ENCODE results near the gene PPP1R10. TPM values are rescaled to one million over a fixed set of nuclear protein-coding genes. Genes with fewer than 3 reads are reported as not detected.
"Not testable (repeated sequence)": the region's sequence is repeated elsewhere in the genome, so short reads cannot be mapped to it uniquely, and the experiment has no call there.

The PPP1R10 gene
- total RNA-seq, 2 donors from 2014 or later = 36.1 to 48.1 TPM

DNA sequence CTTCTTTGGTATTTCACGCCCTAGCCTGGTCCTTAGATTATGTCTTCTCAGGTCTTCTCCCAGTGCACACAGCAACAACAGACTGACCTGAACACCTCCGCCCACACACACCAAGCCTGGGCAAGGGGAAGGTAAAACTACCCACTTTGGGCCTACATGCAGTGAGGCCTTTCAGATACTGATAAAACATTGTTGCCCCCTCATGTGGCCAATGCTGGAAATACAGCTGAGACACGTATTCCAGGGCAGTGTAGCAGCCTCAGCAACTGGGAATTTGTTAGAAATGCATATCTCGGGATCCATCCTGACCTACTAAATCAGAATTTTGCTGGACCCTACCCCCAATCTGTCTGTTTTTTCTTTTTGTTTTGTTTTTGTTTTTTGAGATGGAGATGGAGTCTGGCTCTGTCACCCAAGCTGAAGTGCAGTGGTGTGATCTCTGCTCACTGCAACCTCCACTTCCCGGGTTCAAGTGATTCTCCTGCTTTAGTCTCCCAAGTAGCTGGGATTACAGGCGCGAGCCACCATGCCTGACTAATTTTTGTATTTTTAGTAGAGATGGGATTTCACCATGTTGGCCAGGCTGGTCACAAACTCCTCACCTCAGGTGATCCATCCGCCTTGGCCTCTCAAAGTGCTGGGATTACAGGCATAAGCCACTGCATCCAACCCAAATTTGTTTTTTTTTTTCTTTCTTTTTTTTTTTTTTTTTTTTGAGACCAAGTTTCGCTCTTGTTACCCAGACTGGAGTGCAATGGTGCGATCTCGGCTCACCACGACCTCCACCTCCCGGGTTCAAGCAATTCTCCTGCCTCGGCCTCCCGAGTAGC is 19.5 kb downstream of the PPP1R10 start:
- H3K4me3 ChIP-seq; intact Hi-C loops (cut with DNase I); H3K9me3 ChIP-seq; H3K4me1 ChIP-seq; H3K27me3 ChIP-seq: not testable (repeated sequence)
- DNase-seq (peak; percentile 85 to 93 (median 88)), ATAC-seq (peak; percentile 77)
- TF ChIP-seq, protein P1, sequence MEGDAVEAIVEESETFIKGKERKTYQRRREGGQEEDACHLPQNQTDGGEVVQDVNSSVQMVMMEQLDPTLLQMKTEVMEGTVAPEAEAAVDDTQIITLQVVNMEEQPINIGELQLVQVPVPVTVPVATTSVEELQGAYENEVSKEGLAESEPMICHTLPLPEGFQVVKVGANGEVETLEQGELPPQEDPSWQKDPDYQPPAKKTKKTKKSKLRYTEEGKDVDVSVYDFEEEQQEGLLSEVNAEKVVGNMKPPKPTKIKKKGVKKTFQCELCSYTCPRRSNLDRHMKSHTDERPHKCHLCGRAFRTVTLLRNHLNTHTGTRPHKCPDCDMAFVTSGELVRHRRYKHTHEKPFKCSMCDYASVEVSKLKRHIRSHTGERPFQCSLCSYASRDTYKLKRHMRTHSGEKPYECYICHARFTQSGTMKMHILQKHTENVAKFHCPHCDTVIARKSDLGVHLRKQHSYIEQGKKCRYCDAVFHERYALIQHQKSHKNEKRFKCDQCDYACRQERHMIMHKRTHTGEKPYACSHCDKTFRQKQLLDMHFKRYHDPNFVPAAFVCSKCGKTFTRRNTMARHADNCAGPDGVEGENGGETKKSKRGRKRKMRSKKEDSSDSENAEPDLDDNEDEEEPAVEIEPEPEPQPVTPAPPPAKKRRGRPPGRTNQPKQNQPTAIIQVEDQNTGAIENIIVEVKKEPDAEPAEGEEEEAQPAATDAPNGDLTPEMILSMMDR (IDR thresholded peaks at IDR 0.05) = peak; percentile 67 to 85 (median 79)
- TF ChIP-seq POLR2A (IDR thresholded peaks at IDR 0.05) = peak in 1 of 3 donors; percentile 11
- peak overlapping the region in 2 of 4 donors; percentile 22 to 32 for H3K27ac ChIP-seq
- 69 to 70% methylated on average over 15 of the region's 15 CpGs for WGBS, 2 donors
- peaks cover 18 to 22% of the 10 kb centered on the region in 2 donors for H3K36me3 ChIP-seq (replicated peaks in 1 of 2; ENCODE audit: insufficient read depth in 1 of 2, low read depth in 2 of 2)

DNA sequence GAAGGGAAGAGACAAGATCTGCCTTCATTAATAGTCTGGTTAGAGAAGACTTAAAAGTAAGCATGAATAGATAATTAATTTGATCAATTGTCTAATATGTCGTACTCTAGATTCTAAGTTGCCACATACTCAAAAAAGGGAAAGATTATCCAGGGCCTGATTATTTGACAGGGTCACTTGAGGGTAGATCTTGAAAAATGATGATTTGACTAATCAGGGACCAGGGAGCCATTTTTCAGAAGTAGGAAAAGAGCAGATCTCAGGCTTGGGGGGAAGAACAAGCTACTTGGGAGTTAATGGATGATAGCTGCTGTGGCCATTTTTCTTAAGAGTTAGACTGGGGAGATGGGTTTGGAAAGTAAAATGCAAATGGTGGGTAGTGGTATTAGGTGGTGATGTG is 24.8 kb downstream of the PPP1R10 start:
- no peak overlapping the region for H3K27ac ChIP-seq
- H3K4me3 ChIP-seq = no peak overlapping the region
- intact Hi-C loops (cut with DNase I) = no loop called here
- WGBS, 2 donors = 96 to 100% methylated on average over 1 of the region's 1 CpG
- H3K36me3 ChIP-seq (replicated peaks in 1 of 2; ENCODE audit: insufficient read depth in 1 of 2, low read depth in 2 of 2) = peaks cover 9 to 29% of the 10 kb centered on the region in 2 donors
- ATAC-seq (no peak), DNase-seq (no peak)
- H3K27me3 ChIP-seq = no peaks in the 10 kb centered on the region
- H3K9me3 ChIP-seq = no peaks in the 10 kb centered on the region
- no peak for TF ChIP-seq POLR2A (IDR thresholded peaks at IDR 0.05)
- TF ChIP-seq, protein P1 (IDR thresholded peaks at IDR 0.05) = no peak
- H3K4me1 ChIP-seq = peaks cover 14% of the 10 kb centered on the region

DNA sequence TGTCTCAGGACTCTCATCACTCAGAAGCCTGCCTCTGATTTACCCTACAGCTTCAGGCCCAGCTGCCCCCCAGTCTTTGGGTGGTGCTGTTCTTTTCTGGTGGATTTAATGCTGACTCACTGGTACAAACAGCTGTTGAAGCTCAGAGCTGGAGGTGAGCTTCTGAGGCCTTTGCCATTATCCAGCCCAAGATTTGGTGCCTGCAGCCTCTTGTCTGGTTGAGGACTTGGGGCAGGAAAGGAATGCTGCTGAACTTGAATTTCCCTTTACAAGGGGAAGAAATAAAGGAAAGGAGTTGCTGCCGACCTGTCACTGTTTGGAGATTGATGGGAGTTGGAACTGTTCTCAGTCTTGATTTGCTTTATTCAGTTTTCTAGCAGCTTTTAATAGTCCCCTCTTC is 26.0 kb downstream of the PPP1R10 start:
- TF ChIP-seq, protein P1 (IDR thresholded peaks at IDR 0.05) = no peak
- no peak for TF ChIP-seq POLR2A (IDR thresholded peaks at IDR 0.05)
- 33 to 35% methylated on average over 1 of the region's 1 CpG for WGBS, 2 donors
- peak overlapping the region in 1 of 4 donors; percentile 38 for H3K27ac ChIP-seq
- H3K9me3 ChIP-seq = no peaks in the 10 kb centered on the region
- ATAC-seq = peak; percentile 11
- no peak for DNase-seq
- intact Hi-C loops (cut with DNase I) = no loop called here
- H3K4me1 ChIP-seq = peaks cover 14% of the 10 kb centered on the region
- H3K36me3 ChIP-seq (replicated peaks in 1 of 2; ENCODE audit: insufficient read depth in 1 of 2, low read depth in 2 of 2) = peaks cover 15 to 39% of the 10 kb centered on the region in 2 donors
- H3K4me3 ChIP-seq = no peak overlapping the region
- no peaks in the 10 kb centered on the region for H3K27me3 ChIP-seq

DNA sequence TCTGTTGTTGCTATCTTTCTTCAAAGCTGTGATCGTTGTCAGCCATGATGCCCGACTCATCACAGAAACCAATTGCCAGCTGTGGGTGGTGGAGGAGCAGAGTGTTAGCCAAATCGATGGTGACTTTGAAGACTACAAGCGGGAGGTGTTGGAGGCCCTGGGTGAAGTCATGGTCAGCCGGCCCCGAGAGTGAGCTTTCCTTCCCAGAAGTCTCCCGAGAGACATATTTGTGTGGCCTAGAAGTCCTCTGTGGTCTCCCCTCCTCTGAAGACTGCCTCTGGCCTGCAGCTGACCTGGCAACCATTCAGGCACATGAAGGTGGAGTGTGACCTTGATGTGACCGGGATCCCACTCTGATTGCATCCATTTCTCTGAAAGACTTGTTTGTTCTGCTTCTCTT is 26.5 kb downstream of the PPP1R10 start:
- H3K9me3 ChIP-seq = no peaks in the 10 kb centered on the region
- ATAC-seq (no peak), DNase-seq (no peak)
- H3K27me3 ChIP-seq = no peaks in the 10 kb centered on the region
- TF ChIP-seq, protein P1 (IDR thresholded peaks at IDR 0.05) = no peak
- H3K36me3 ChIP-seq (replicated peaks in 1 of 2; ENCODE audit: insufficient read depth in 1 of 2, low read depth in 2 of 2) = peaks cover 15 to 44% of the 10 kb centered on the region in 2 donors
- peak overlapping the region in 1 of 4 donors; percentile 38 for H3K27ac ChIP-seq
- no peak overlapping the region for H3K4me3 ChIP-seq
- intact Hi-C loops (cut with DNase I) = no loop called here
- WGBS, 2 donors = 67 to 74% methylated on average over 8 of the region's 8 CpGs
- peaks cover 14% of the 10 kb centered on the region for H3K4me1 ChIP-seq

Measured in body of pancreas (tissue), 4 donors.